Activated CD4-positive, alpha-beta memory T cell treated with anti-CD3 and anti-CD28 coated beads for 36 hours (primary cell): Measurements from ENCODE around the gene GLOD4. TPM values are rescaled to one million over a fixed set of nuclear protein-coding genes. Genes with fewer than 3 reads are reported as not detected.
"Not testable (repeated sequence)": the region's sequence is repeated elsewhere in the genome, so short reads cannot be mapped to it uniquely, and the experiment has no call there.

ENCODE experiments used
- CTCF ChIA-PET: fragments of 350-600 bp; sonication (Branson Sonifier 250); formaldehyde crosslinking; loops from one replicate; lab custom pipeline; 2021; ENCODE audit warnings: antibody characterized with exemption, inconsistent platforms; lab: Charles Lee
- POLR2A ChIA-PET: fragments of 350-600 bp; sonication (Branson Sonifier 250); formaldehyde crosslinking; loops from one replicate; lab custom pipeline; 2021; ENCODE audit warnings: antibody characterized with exemption; lab: Charles Lee
- DNase-seq: peaks from one replicate; pipeline ENCODE4 v3.0.0-alpha.2; 2020
- H3K27ac Mint-ChIP-seq: one replicate; pipeline ENCODE4 v1.8.0; 2021; ENCODE audit warnings: mixed read lengths
- H3K27me3 Mint-ChIP-seq: one replicate; pipeline ENCODE4 v1.8.0; 2021; ENCODE audit warnings: mixed read lengths
- H3K36me3 Mint-ChIP-seq: one replicate; pipeline ENCODE4 v1.8.0; 2021; ENCODE audit warnings: mixed read lengths
- H3K4me1 Mint-ChIP-seq: one replicate; pipeline ENCODE4 v1.8.0; 2021; ENCODE audit warnings: low read depth, mixed read lengths
- H3K4me3 Mint-ChIP-seq: one replicate; pipeline ENCODE4 v1.8.0; 2021; ENCODE audit warnings: mild to moderate bottlenecking, mixed read lengths
- H3K9me3 Mint-ChIP-seq: one replicate; pipeline ENCODE4 v1.8.0; 2021; ENCODE audit warnings: mixed read lengths
- intact Hi-C: fragments of 100-400 bp; cut with micrococcal nuclease; formaldehyde crosslinking; loops from one replicate; pipeline ENCODE4 v1.15.1; 2023
- total RNA-seq, 2 experiments: library from RNA; stranded (reverse); gene quantifications; one replicate each; pipeline ENCODE4 v1.2.3, GENCODE V29; 2021

GLOD4 gene
- total RNA-seq, 2 experiments from 2014 or later, result 56.3 to 66.5 TPM

- DNase-seq, result no peak
- H3K36me3 Mint-ChIP-seq, result no peaks in the 10 kb centered on the region
- POLR2A ChIA-PET, result no interaction called here
- no peaks in the 10 kb centered on the region for H3K9me3 Mint-ChIP-seq
- no peak overlapping the region for H3K4me3 Mint-ChIP-seq
- H3K27ac Mint-ChIP-seq, result no peak overlapping the region
- peaks cover 4% of the 10 kb centered on the region for H3K27me3 Mint-ChIP-seq
- intact Hi-C loops, result no loop called here
- H3K4me1 Mint-ChIP-seq, result no peaks in the 10 kb centered on the region
- CTCF ChIA-PET, result interaction anchor here (0.6 kb wide), 1 partner anchor 184 kb away, joined by 3 read pairs; the partner anchor contains the start of gene TIMM22
These were observed 30.6 kb upstream of the GLOD4 start for GRCh38 chr17:812638-813204.

- intact Hi-C loops, result no loop called here
- no peaks in the 10 kb centered on the region for H3K4me1 Mint-ChIP-seq
- H3K27ac Mint-ChIP-seq, result no peak overlapping the region
- H3K4me3 Mint-ChIP-seq, result no peak overlapping the region
- peaks cover 4% of the 10 kb centered on the region for H3K27me3 Mint-ChIP-seq
- no peaks in the 10 kb centered on the region for H3K36me3 Mint-ChIP-seq
- ChIA-PET POLR2A (no interaction called here), CTCF (no interaction called here)
- H3K9me3 Mint-ChIP-seq, result no peaks in the 10 kb centered on the region
- DNase-seq, result no peak
These were observed 29.1 kb upstream of the GLOD4 start for GRCh38 chr17:811051-811784.

DNA sequence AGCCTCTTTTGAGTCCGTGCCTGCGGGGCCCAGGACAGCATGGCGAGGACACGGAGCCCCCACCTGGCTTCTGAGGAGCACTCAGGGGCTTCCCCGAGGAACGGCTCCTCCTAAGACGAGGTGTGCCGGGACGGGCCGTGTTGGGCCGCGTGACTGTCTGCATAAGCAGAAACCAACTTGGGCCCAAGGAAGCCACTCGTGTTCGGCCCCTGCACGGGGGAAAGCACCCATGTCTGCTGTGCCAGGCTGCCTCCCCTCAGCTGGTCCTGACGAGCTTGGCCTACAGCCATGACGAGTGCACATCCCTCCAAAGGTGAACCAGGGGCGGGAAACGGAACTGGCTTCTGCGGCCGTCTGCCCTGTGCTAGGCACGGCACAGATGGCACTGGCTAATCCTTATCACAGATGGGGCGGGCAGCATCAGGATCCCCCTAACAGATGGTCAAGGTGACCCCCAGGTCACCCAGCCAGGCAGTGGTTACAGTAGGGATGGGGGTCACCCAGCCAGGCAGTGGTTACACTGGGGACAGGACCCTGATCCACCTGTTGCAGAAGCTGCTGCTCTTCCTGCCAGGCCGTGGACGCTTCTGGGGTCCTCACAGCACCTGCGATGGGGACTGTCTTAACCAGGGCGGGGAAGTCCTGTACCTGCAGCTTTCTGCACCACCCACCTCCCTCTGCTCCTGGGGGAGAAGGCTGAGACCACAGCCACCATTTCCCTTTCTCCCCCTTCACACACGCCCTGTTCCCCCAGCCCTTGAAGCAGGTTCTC is 25.6 kb upstream of the GLOD4 start:
- Mint-ChIP-seq H3K36me3 (no peaks in the 10 kb centered on the region), H3K27me3 (peaks cover 2% of the 10 kb centered on the region), H3K9me3 (no peaks in the 10 kb centered on the region), H3K4me1 (no peaks in the 10 kb centered on the region), H3K27ac (no peak overlapping the region), H3K4me3 (no peak overlapping the region)
- no peak for DNase-seq
- ChIA-PET POLR2A (no interaction called here), CTCF (no interaction called here)
- intact Hi-C loops, result no loop called here

- intact Hi-C loops, result no loop called here
- H3K4me3 Mint-ChIP-seq, result no peak overlapping the region
- H3K4me1 Mint-ChIP-seq, result no peaks in the 10 kb centered on the region
- no peaks in the 10 kb centered on the region for H3K9me3 Mint-ChIP-seq
- H3K27ac Mint-ChIP-seq, result no peak overlapping the region
- CTCF ChIA-PET, result no interaction called here
- H3K27me3 Mint-ChIP-seq, result no peaks in the 10 kb centered on the region
- DNase-seq, result no peak
- POLR2A ChIA-PET, result no interaction called here
- no peaks in the 10 kb centered on the region for H3K36me3 Mint-ChIP-seq
These were observed 24.9 kb upstream of the GLOD4 start for GRCh38 chr17:806781-807522.

GRCh38 chr17:806346-806745 is 24.3 kb upstream of the GLOD4 start:
- CTCF ChIA-PET, result interaction anchor here (0.7 kb wide), 1 partner anchor 195 kb away, joined by 3 read pairs; no protein-coding TSS in a partner anchor
- no peak for DNase-seq
- Mint-ChIP-seq H3K27ac (no peak overlapping the region), H3K4me3 (no peak overlapping the region), H3K27me3 (no peaks in the 10 kb centered on the region), H3K36me3 (no peaks in the 10 kb centered on the region), H3K9me3 (no peaks in the 10 kb centered on the region), H3K4me1 (no peaks in the 10 kb centered on the region)
- intact Hi-C loops, result no loop called here
- POLR2A ChIA-PET, result no interaction called here

DNA sequence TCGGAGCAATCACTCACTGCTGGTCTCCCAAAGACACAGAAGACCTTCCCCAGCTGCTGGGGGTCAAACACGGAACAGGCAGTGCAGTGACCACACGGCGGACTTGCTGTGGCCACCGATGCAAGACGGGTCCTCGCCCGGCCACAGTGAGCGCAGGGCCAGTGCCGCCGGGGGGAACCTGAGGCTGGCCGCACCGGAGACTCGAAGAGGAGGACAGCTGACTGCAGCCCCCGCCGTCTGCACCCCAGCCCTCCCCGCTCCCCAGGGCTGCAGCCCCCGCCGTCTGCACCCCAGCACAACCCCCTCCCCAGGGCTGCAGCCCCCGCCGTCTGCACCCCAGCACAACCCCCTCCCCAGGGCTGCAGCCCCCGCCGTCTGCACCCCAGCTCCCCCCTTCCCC is 23.8 kb upstream of the GLOD4 start:
- H3K36me3 Mint-ChIP-seq, POLR2A ChIA-PET, H3K27ac Mint-ChIP-seq, intact Hi-C loops, H3K9me3 Mint-ChIP-seq, DNase-seq, H3K4me1 Mint-ChIP-seq, H3K4me3 Mint-ChIP-seq, H3K27me3 Mint-ChIP-seq: not testable (repeated sequence)
- CTCF ChIA-PET, result interaction anchor here (0.7 kb wide), 1 partner anchor 195 kb away, joined by 3 read pairs; no protein-coding TSS in a partner anchor

DNA sequence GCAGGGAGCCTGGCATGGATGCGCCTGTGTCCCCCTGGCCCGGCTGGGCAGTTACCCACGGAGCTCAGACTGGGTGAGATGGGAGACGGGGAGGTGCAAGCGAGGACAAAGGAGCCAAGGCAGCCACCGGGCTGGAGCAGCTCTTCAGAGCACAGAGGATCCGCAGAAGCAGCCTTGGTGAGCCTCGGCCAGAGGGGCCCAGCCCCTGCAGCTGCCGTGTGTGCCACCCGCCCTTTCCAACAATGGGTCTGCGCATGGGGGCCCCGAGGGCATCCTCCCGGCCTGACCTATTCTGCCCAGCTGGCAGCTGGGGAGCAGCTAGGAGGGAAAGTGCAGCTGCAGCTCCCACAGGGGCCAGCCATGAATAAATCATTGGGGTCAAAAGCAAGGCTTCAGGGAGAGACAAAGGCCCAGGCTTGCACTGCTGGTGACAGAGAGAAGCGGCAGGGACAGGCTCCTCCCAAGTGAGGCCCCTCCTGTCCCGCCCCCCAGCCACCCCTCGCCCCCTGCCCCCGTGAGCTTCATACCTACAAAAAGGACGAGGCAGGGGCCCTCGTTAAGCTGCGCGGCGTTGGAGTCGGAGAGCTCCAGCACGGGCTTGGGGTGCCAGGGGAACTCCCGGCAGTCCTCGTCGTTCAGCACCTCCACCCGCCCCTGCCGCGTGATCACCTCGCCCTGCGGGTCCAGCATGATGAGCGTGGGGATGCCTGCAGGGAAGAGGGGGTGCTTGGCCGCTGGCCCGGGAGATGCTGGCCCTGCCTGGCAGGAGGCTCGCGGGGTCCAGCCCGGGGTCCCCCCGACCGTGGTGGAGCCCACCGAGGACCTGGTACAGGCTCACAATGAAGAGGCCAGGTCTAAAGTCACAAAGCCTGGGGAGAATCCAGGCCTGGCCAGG is 22.7 kb upstream of the GLOD4 start:
- H3K9me3 Mint-ChIP-seq, result no peaks in the 10 kb centered on the region
- H3K36me3 Mint-ChIP-seq, result no peaks in the 10 kb centered on the region
- ChIA-PET CTCF (no interaction called here), POLR2A (no interaction called here)
- intact Hi-C loops, result no loop called here
- no peak overlapping the region for H3K4me3 Mint-ChIP-seq
- H3K27ac Mint-ChIP-seq, result no peak overlapping the region
- no peak for DNase-seq
- H3K4me1 Mint-ChIP-seq, result no peaks in the 10 kb centered on the region
- H3K27me3 Mint-ChIP-seq, result no peaks in the 10 kb centered on the region

- H3K4me1 Mint-ChIP-seq, result no peaks in the 10 kb centered on the region
- H3K9me3 Mint-ChIP-seq, result no peaks in the 10 kb centered on the region
- DNase-seq, result no peak
- no peak overlapping the region for H3K27ac Mint-ChIP-seq
- POLR2A ChIA-PET, result interaction anchor here (0.6 kb wide), 1 partner anchor 398 kb away, joined by 3 read pairs; no protein-coding TSS in a partner anchor
- no peaks in the 10 kb centered on the region for H3K27me3 Mint-ChIP-seq
- CTCF ChIA-PET, result no interaction called here
- no peak overlapping the region for H3K4me3 Mint-ChIP-seq
- no peaks in the 10 kb centered on the region for H3K36me3 Mint-ChIP-seq
- intact Hi-C loops, result no loop called here
These were observed 21.1 kb upstream of the GLOD4 start for GRCh38 chr17:802901-803881.

DNA sequence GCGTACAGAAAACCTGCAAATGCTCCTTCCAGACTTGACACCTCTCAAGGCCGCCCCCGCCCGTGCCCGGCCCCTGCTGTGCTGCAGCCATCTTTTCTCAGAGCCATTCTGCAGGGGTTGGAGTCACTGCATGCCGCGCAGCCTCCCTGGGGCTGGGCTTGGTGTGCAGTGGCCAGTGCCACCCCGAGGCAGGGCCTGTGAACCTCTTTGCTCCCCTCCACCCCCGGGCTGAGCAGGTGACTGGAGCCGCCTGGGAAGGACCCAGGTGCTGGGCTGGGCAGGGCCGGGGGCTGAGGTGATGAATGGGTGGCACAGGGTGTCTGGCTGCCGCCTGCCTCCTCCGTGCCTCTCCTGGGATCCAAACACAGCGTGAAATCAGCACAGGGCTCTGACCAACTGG is 20.4 kb upstream of the GLOD4 start:
- Mint-ChIP-seq H3K4me3 (no peak overlapping the region), H3K4me1 (no peaks in the 10 kb centered on the region), H3K27me3 (no peaks in the 10 kb centered on the region), H3K36me3 (no peaks in the 10 kb centered on the region), H3K27ac (no peak overlapping the region), H3K9me3 (no peaks in the 10 kb centered on the region)
- POLR2A ChIA-PET, result no interaction called here
- CTCF ChIA-PET, result no interaction called here
- no peak for DNase-seq
- intact Hi-C loops, result no loop called here

DNA sequence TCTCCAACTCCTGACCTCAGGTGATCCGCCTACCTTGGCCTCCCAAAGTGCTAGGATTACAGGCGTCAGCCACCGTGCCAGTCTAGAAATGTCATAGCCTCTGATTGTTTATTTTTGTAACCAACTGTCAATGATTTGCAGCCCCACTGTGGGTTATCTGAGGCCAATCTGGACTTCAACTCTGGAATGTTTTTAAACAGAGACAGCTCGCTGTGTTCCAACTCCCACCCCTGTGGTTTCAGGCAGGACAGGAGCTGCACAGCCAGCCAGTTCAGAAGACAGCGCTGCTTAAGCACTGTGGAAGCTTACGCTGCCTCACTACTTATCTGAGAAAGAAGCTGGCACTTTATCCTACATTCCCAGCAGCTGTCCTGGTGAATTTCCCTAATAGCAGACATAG is 19.6 kb upstream of the GLOD4 start:
- Mint-ChIP-seq H3K4me1 (no peaks in the 10 kb centered on the region), H3K27me3 (no peaks in the 10 kb centered on the region), H3K9me3 (no peaks in the 10 kb centered on the region), H3K36me3 (no peaks in the 10 kb centered on the region), H3K4me3 (no peak overlapping the region), H3K27ac (no peak overlapping the region)
- no peak for DNase-seq
- intact Hi-C loops, result no loop called here
- ChIA-PET CTCF (interaction anchor here (0.5 kb wide), 1 partner anchor 174 kb away, joined by 3 read pairs; no protein-coding TSS in a partner anchor), POLR2A (no interaction called here)
